ENCODE results near the gene SDK2. TPM values are rescaled to one million over a fixed set of nuclear protein-coding genes. Genes with fewer than 3 reads are reported as not detected.

Gene SDK2
- total and polyA plus RNA-seq, 9 of the 15 experiments (the other 6 are each of a cell fraction or from before 2014, with no cell fraction given), result 0.04 TPM; not detected in 8

DNA sequence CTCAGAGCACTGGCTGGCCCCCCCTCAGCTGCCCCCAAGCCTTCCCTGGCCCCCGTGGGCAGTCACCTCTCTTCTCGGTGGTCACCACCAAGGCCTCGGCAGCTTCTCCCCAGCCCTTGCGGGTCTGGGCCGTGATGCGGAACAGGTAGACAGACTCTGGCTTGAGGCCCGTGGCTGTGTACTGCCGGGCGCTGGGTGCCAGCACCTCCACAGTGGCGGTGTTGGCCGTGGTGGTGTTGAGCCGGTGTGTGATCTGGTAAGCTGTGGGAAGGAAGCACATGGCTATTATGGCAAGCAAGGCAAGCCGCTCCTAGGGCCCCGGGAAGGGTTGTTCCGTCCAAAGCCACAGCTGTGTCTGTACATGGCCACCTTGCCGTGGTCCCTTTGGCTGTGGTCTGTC lies 254.0 kb downstream of the SDK2 start:
- BruUV-seq (replicated peaks), result no TSS peak
- no peak overlapping the region for H3K27ac ChIP-seq (ENCODE audit: extremely low read depth, low read depth, low read length)
- no peaks in the 10 kb centered on the region for H3K9me3 ChIP-seq (replicated peaks; ENCODE audit: control insufficient read depth, insufficient read depth, low read depth, low read length)
- H3K27me3 ChIP-seq (ENCODE audit: control insufficient read depth in 2 of 2, insufficient read depth in 2 of 2, low read length in 2 of 2), result peaks cover 36 to 79% of the 10 kb centered on the region in 2 experiments; a peak in 4 of 5 replicates
- no peak overlapping the region for H3K4me2 ChIP-seq (ENCODE audit: insufficient read depth, low read length)
- H3K79me2 ChIP-seq (ENCODE audit: control insufficient read depth, insufficient read depth, low read length), result no peaks in the 10 kb centered on the region
- TF ChIP-seq ZNF184 (CRISPR knock-in tag; IDR thresholded peaks at IDR 0.05), result no peak
- TF ChIP-seq, protein P1, sequence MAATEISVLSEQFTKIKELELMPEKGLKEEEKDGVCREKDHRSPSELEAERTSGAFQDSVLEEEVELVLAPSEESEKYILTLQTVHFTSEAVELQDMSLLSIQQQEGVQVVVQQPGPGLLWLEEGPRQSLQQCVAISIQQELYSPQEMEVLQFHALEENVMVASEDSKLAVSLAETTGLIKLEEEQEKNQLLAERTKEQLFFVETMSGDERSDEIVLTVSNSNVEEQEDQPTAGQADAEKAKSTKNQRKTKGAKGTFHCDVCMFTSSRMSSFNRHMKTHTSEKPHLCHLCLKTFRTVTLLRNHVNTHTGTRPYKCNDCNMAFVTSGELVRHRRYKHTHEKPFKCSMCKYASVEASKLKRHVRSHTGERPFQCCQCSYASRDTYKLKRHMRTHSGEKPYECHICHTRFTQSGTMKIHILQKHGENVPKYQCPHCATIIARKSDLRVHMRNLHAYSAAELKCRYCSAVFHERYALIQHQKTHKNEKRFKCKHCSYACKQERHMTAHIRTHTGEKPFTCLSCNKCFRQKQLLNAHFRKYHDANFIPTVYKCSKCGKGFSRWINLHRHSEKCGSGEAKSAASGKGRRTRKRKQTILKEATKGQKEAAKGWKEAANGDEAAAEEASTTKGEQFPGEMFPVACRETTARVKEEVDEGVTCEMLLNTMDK (IDR thresholded peaks at IDR 0.05; ENCODE audit: borderline replicate concordance, insufficient read depth, low read depth, low read length, poor library complexity, severe bottlenecking), result no peak
- no peak for TF ChIP-seq ZFP1 (CRISPR knock-in tag; IDR thresholded peaks at IDR 0.05)
- TF ChIP-seq, protein P2, sequence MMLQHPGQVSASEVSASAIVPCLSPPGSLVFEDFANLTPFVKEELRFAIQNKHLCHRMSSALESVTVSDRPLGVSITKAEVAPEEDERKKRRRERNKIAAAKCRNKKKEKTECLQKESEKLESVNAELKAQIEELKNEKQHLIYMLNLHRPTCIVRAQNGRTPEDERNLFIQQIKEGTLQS (IDR thresholded peaks at IDR 0.05), result no peak
- TF ChIP-seq, protein P2 (CRISPR knock-in tag; conservative IDR thresholded peaks at IDR 0.05), result no peak
- no peaks in the 10 kb centered on the region for H3K36me3 ChIP-seq (ENCODE audit: control insufficient read depth, insufficient read depth, low read length)
- H4K20me1 ChIP-seq (replicated peaks; ENCODE audit: control insufficient read depth, insufficient read depth, low read length), result peaks cover 17% of the 10 kb centered on the region; the same call in 1 of the 2 replicates
- H3K4me3 ChIP-seq, result no peak overlapping the region
- intact Hi-C loops (cut with micrococcal nuclease), result no loop called here
- DNase-seq (ENCODE audit: extremely low read depth in 1 of 4, low spot score in 3 of 4) (no peak), ATAC-seq (no peak), FAIRE-seq (no peak)
- 3% methylated on average over 16 of the region's 16 CpGs for WGBS (ENCODE audit: insufficient coverage, low coverage, missing lambda C conversion rate)
- no peak overlapping the region for H2AFZ ChIP-seq (ENCODE audit: low read depth, low read length)
- CTCF ChIA-PET (ENCODE audit: low intra/inter-chr PET ratio), result no interaction called here
- POLR2A ChIA-PET, result no interaction called here
- in situ Hi-C loops (cut with MboI), result no loop called here
- H3K9me1 ChIP-seq (ENCODE audit: control insufficient read depth, insufficient read depth, low read length), result no peaks in the 10 kb centered on the region
- H3K9ac ChIP-seq (ENCODE audit: insufficient read depth in 1 of 2, low read depth in 2 of 2, low read length in 2 of 2), result no peak overlapping the region
- no peaks in the 10 kb centered on the region for H3K4me1 ChIP-seq (replicated peaks in 1 of 2; ENCODE audit: control insufficient read depth in 2 of 2, insufficient read depth in 2 of 2, low read length in 2 of 2)

Measured in K562 (cell line).